CD4-positive, alpha-beta T cell treated with Interleukin-10 for 1 hour (primary cell): ENCODE measurements around the gene SDHAF1.
"Not testable (repeated sequence)": the region's sequence is repeated elsewhere in the genome, so short reads cannot be mapped to it uniquely, and the experiment has no call there.

Source experiments
- DNase-seq: peaks from one replicate; pipeline ENCODE4 v3.0.0-alpha.2; 2020

The SDHAF1 gene

DNA sequence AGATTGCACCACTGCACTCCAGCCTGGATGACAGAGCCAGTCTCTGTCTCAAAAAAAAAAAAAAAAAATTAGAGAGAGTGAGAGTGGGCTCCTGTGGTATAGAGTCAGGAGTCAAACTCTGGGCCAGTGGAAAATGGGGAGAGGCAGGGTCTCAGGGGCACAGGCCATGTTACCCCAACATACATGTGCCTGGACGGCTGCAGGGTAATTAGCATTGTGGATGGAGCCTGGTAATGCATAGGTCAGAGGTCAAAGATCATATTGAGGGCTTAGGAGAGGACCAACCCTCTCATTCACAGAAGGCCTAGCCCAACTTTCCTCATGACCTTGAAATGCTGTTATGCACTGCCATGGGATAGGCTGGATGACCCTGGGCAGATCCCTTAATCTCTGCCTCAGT, 30.6 kb downstream of the SDHAF1 start:
- DNase-seq = no peak

DNA sequence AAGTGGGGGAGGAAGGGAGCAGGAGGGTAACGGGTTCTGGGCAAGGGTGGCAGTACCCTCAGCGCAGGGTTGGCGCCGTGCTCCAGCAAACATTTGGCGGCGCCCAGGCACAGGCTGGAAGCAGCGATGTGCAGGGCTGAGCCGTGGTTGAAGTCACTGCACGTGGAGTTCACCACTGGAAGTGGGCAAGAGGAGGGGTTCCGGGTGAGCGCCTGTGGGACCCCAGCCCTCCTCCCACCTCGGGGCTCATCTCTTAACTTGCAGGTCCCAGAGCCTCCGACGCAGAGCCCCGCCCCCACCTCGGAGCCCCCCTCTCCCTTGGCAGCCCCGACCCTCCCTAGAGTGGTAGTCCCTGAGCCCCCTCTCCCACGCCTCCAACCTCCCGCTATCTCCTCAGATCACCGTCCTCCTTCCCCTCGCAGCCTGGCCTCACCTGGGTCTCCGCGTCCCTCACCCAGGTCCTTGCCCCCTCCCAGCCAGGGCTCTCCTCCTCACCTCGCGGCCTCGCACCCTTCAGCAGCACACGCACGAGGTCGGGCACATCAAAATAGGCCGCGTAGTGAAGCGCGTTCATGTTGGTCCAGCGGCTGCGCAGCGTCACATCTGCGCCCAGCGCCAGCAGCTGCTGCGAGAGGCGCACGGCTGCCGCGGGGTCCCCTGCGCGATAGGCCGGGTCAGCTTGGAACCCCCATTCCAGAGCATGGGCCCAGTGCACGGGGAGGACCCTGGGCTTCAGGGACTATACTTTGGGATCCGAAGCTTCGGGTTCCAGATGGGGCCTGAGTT, 31.3 kb downstream of the SDHAF1 start:
- DNase-seq = no peak

DNA sequence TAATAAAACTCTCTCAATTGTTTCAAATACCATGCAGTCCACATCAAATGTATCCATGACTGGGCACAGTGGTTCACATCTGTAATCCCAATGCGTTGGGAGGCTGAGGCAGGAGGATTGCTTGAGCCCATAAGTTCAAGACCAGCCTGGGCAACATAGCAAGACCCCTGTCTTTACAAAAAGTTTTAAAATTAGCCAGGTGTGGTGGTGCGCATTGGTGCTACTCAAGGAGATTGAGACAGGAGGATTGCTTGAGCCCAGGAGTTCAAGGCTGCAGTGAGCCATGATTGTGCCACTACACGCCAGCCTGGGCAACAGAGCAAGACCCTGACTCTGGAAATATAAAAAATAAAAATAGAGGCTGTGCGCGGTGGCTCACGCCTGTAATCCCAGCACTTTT, 32.7 kb downstream of the SDHAF1 start:
- no peak for DNase-seq

DNA sequence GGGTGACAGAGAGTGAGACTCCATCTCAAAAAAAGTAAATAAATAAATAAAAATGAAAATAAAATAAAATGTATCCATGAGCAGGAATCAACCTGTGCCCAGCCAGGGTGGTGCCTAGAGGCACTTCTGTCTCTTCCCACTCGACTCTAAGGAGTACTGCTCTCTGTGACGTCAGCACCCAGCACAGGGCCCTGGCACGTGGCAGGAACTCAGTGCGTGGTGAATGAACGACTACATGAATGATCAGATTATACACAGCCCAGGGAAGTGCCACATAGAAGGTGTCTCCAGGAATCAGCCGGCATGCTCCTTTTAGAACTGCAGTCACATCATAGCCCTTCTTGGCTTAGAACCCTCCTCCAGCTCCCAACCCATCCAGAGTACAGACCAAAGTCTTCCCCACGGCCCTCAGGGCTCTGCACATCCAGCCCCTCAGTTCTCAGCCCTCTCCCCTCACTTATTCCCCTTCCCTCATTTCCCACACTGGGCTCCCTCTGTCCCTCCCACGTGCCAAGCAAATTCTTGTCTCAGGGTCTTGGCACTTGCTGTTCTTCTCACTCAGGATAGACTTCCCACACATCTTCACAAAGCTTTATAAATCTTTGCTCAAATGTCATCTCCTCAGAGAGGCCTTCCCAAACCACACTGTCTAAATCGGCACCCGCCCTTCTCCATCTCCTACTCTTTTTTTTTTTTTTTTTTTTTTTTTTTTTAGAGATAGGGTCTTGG, 33.5 kb downstream of the SDHAF1 start:
- no peak for DNase-seq

DNA sequence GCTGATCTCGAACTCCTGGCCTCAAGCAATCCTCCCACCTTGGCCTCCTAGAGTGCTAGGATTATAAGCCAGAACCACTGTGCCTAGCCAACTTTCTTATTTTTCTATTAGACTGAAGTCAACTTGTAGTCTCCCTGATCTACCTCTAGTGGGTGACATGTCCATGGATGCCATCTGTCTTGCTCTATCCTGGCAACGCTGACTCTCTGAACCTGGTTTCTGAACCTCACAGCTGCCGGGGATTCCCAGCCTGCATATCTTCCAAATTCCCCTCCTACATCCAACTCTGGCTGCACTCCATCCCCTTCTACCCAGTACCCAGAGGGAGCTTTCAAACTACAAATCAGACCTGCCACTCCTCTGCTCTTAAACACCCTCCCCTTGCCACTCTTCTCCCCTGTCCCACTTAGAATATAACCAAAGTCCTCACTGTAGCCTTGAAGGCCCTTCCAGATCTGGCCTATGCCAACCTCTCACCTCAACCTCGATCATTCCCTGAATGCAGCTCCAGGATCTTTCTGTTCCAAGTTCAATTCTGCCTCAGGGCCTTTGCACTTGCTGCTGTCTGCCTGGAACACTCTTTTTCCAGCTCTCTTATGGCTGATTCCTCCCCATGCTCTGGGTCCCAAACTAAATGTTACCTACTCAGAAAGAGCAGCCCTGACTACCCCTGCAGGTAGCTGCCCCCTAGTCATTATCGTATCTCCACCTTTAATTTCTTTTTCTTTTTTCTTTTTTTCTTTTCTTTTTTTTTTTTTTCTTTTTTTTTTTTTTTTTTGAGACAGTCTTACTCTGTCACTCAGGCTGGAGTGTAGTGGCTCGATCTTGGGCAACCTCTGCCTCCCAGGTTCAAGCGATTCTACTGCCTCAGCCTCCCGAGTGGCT, 35.5 kb downstream of the SDHAF1 start:
- DNase-seq = no peak

DNA sequence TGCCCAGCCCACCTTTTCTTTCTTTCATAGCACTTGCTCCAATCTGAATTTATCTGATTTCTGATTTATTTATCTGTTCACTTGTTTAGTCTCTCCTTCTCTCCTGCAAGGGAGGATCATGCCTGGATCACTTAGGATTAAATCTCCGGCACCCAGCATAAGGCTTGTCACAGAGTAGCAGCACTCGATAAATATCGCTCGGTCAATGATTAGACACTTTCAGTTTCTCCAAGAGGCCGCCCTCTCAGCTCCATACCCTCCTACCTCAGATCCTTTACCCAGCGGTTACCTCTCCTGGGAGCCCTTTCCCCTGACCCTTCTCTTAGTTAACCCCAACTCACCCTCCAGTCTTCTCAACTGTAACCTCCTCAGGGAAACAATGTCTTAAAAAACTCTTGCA, 36.3 kb downstream of the SDHAF1 start:
- DNase-seq = no peak

DNA sequence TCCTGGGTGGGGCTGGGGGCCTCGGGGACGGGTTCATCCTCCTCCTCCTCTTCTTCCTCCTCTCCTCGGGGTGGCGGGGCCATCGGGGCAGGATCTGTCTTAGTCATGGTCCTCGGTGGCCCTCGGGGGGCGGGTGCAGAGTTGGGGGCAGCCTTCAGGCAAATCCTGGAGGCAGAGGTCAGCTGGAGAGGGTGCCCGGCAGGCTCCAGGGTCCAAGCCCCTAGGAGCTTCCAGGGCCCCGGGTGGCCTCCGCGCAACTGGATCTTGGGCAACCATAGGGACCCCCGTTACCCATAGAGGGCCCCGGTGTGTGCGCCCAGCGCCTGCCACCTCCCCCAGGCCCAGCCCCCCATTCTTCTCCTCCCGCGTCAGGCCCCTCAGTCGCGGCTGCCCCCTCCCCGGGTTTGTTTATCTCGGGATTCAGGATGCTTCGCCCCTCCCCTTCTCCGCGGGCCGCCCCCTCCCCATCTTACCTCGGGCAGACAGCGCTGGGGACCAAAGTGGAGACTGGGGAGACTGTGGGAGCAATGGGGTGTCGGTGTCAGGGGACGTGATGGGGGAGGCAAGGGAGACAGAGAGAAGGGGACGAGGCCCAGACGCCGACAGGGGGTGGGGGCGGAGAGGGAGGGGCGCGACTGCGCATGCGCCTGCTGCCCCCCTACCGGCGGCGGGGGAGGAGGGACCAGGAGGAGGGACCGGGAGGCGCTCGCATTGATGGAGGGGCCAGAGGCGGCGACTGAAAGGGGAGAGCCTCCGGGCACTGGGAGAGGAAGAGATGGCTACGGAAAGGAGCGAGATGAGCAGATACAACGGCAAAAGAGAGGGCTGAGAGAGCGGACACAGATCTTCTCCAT, 37.5 kb downstream of the SDHAF1 start, which contains the start of gene CLIP3:
Gene CLIP3 (minus strand): TSS at position 623 of the 854 bp plus-strand sequence. CDS start 516 bp downstream, at position 107.
- DNase-seq = peak; percentile 41

DNA sequence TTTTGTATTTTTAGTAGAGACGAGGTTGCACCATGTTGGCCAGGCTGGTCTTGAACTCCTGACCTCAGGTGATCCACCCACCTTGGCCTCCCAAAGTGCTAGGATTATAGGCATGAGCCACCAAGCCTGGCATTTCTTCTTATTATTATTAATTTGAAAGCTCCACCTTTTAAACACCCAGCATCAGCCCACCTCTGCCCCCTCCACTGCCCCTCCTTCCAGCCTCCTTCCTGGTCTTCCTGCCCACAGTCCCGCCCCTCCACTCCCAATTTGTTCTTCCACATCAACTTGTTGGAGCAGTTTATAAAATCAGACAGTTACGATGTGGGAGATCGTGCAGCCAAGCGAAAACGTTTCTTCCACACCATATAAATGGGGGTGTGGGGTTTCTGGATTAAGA, 45.5 kb downstream of the SDHAF1 start:
- DNase-seq = no peak

DNA sequence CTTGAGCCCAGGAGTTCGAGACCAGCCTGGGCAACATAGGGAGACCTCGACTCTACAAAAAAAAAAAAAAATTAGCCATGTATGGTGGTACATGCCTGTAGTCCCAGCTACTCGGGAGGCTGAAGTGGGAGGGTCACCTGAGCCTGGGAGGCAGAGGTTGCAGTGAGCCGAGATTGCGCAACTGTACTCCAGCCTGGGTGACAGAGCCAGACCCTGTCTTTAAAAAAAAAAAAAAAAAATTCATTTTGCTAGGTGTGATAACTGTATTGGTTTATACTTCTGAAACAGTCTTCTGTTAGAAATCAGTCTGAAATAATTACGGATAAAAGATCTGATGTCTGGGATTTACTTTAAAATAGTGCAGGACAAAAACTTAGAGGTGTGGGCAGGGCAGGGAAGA, 46.1 kb downstream of the SDHAF1 start:
- DNase-seq = not testable (repeated sequence)

DNA sequence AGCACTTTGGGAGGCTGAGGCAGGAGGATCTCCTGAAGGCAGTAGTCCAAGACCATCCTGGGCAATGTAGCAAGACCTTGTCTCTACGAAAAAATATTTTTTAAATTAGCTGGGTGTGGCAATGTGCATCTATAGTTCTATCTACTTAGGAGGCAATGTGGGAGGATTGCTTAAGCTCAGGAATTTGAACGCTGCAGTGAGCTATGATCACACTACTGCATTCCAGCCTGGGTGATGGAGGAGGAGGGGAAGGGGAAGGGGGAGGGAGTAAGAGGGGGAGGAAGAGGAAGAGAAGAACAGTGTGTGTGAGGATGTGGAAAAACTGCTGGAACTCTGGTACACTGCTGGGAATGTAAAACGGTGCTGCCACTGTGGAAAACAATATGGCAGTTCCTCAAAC, 46.8 kb downstream of the SDHAF1 start:
- DNase-seq = no peak

DNA sequence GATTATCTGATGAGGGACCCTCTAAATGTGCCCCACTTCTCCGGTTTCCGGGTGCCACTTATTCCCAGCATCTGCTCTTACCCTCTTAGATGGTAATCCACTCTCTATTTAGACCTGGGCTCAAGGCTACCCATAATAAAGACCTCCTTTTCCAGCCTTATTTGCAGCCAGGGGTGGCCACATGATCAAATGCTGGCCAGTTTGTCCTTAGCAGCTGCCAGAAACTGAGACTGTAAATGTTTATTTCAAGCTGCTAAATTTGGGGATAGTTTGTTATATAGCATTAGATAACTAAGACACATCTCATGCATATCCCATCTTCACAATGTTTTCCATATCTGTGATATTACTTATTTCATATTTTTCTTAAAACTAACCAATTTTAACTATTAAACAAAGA, 49.0 kb downstream of the SDHAF1 start:
- DNase-seq = no peak
